ENCODE measurements around the gene ERF.

- TF ChIP-seq POLR2A (IDR thresholded peaks at IDR 0.05; ENCODE audit: low read depth, low read length) (no peak), TAF1 (IDR thresholded peaks at IDR 0.05; ENCODE audit: borderline replicate concordance, low read depth, low read length) (no peak), POLR2AphosphoS5 (IDR thresholded peaks at IDR 0.05; ENCODE audit: low read depth, low read length) (no peak)
Observed at GRCh38 chr19:42288881-42289555, 34.1 kb upstream of the ERF start.

Measured in GM12892 (cell line).